ENCODE data around the gene MINDY1. TPM values are rescaled to one million over a fixed set of nuclear protein-coding genes. Genes with fewer than 3 reads are reported as not detected.
A peak's percentile ranks its signal among the peaks of the same experiment; 100 is the strongest.

Gene MINDY1
- polyA plus RNA-seq, 1 donor from 2014 or later: 16.1 TPM

- no peaks in the 10 kb centered on the region for H3K27me3 ChIP-seq (ENCODE audit: insufficient read depth, low read depth, low read length)
- no peaks in the 10 kb centered on the region for H3K9me2 ChIP-seq (ENCODE audit: insufficient read depth, low read length)
- peak within 1 kb of the TSS; percentile 81 for H2AFZ ChIP-seq (ENCODE audit: low read depth, low read length)
- peak within 1 kb of the TSS; percentile 76 for H3K4me2 ChIP-seq (ENCODE audit: low read length)
- H3K36me3 ChIP-seq (ENCODE audit: insufficient read depth, low read length): no peaks in the 10 kb centered on the region
- no peaks in the 10 kb centered on the region for H4K20me1 ChIP-seq (ENCODE audit: insufficient read depth)
- H3K9ac ChIP-seq (ENCODE audit: low read length): peak within 1 kb of the TSS; percentile 87
- TF ChIP-seq POLR2AphosphoS5 (IDR thresholded peaks at IDR 0.05) (peak; percentile 77), EZH2 (IDR thresholded peaks at IDR 0.05; ENCODE audit: borderline replicate concordance, insufficient read depth, low read length, poor library complexity, severe bottlenecking) (no peak), TAF1 (IDR thresholded peaks at IDR 0.05; ENCODE audit: low read depth) (peak; percentile 76)
- no peaks in the 10 kb centered on the region for H3F3A ChIP-seq (ENCODE audit: insufficient read depth, low read length, poor library complexity, severe bottlenecking)
- H3K79me2 ChIP-seq (replicated peaks; ENCODE audit: insufficient read depth, low read length): no peaks in the 10 kb centered on the region
- peak within 1 kb of the TSS; percentile 90 for H3K4me3 ChIP-seq (ENCODE audit: low read length)
- H3K9me3 ChIP-seq (ENCODE audit: low read length): no peaks in the 10 kb centered on the region
- H3K27ac ChIP-seq (ENCODE audit: low read length): peak within 1 kb of the TSS; percentile 71
Observed at GRCh38 chr1:151047591-151047924, 40.9 kb upstream of the MINDY1 start, which contains the start of gene C1orf56. TSS of gene C1orf56 (plus strand) at chr1:151047751. CDS start at chr1:151047848, 97 bp downstream.

GRCh38 chr1:151043163-151043562, 36.5 kb upstream of the MINDY1 start:
- Histone ChIP-seq H3K79me2 (replicated peaks; ENCODE audit: insufficient read depth, low read length) (no peaks in the 10 kb centered on the region), H3K9me3 (ENCODE audit: low read length) (no peaks in the 10 kb centered on the region), H3K4me3 (ENCODE audit: low read length) (no peak overlapping the region), H3K27me3 (ENCODE audit: insufficient read depth, low read depth, low read length) (no peaks in the 10 kb centered on the region), H4K20me1 (ENCODE audit: insufficient read depth) (no peaks in the 10 kb centered on the region), H3K4me2 (ENCODE audit: low read length) (no peak overlapping the region), H3K9ac (ENCODE audit: low read length) (no peak overlapping the region), H3K27ac (ENCODE audit: low read length) (no peak overlapping the region), H3K9me2 (ENCODE audit: insufficient read depth, low read length) (no peaks in the 10 kb centered on the region), H3K36me3 (ENCODE audit: insufficient read depth, low read length) (no peaks in the 10 kb centered on the region), H2AFZ (ENCODE audit: low read depth, low read length) (no peak overlapping the region), H3F3A (ENCODE audit: insufficient read depth, low read length, poor library complexity, severe bottlenecking) (no peaks in the 10 kb centered on the region)
- TF ChIP-seq MXI1 (conservative IDR thresholded peaks at IDR 0.05; ENCODE audit: poor library complexity, severe bottlenecking) (no peak), EZH2 (IDR thresholded peaks at IDR 0.05; ENCODE audit: borderline replicate concordance, insufficient read depth, low read length, poor library complexity, severe bottlenecking) (no peak), CTCF (IDR thresholded peaks at IDR 0.05; ENCODE audit: poor library complexity, severe bottlenecking) (no peak), SMC3 (conservative IDR thresholded peaks at IDR 0.05; ENCODE audit: poor library complexity) (no peak), RAD21 (conservative IDR thresholded peaks at IDR 0.05) (no peak), POLR2AphosphoS5 (IDR thresholded peaks at IDR 0.05) (no peak), REST (IDR thresholded peaks at IDR 0.05; ENCODE audit: borderline replicate concordance) (no peak), TAF1 (IDR thresholded peaks at IDR 0.05; ENCODE audit: low read depth) (no peak), EP300 (conservative IDR thresholded peaks at IDR 0.05; ENCODE audit: poor library complexity, severe bottlenecking) (no peak)
